Adipocyte (in vitro differentiated cells): Measurements from ENCODE around the gene IFT81.
"Not testable (repeated sequence)": the region's sequence is repeated elsewhere in the genome, so short reads cannot be mapped to it uniquely, and the experiment has no call there.

Experiments used
- DNase-seq: peaks from one replicate; pipeline ENCODE4 v3.0.0-alpha.2; 2015; ENCODE audit warnings: low read depth
- H3K27me3 ChIP-seq: replicated peaks from 2 replicates; pipeline ENCODE4 v1.7.0; 2013; ENCODE audit warnings: mild to moderate bottlenecking, low read length, moderate library complexity; ENCODE audit not compliant: control insufficient read depth, insufficient read depth
- H3K36me3 ChIP-seq: 2 replicates; pipeline ENCODE4 v1.7.0; 2013; ENCODE audit warnings: low read length, mild to moderate bottlenecking, moderate library complexity; ENCODE audit not compliant: control insufficient read depth, insufficient read depth, severe bottlenecking
- H3K4me1 ChIP-seq: 2 replicates; pipeline ENCODE4 v1.7.0; 2013; ENCODE audit warnings: mild to moderate bottlenecking, low read length, moderate library complexity; ENCODE audit not compliant: control insufficient read depth, insufficient read depth
- H3K4me3 ChIP-seq: 2 replicates; pipeline ENCODE4 v1.7.0; 2013; ENCODE audit warnings: mild to moderate bottlenecking, low read length, moderate library complexity
- H3K9ac ChIP-seq: 2 replicates; pipeline ENCODE4 v1.7.0; 2013; ENCODE audit warnings: mild to moderate bottlenecking, low read length, moderate library complexity
- H3K9me3 ChIP-seq: 2 replicates; pipeline ENCODE4 v1.7.0; 2013; ENCODE audit warnings: mild to moderate bottlenecking, low read length, moderate library complexity; ENCODE audit not compliant: control insufficient read depth

The IFT81 gene

GRCh38 chr12:110109837-110110535, 14.2 kb upstream of the IFT81 start:
- Histone ChIP-seq H3K27me3 (no peaks in the 10 kb centered on the region), H3K9ac (peak overlapping the region; percentile 83), H3K36me3 (no peaks in the 10 kb centered on the region), H3K9me3 (no peaks in the 10 kb centered on the region), H3K4me1 (peaks cover 36% of the 10 kb centered on the region), H3K4me3 (peak overlapping the region; percentile 61)
- DNase-seq, result no peak

GRCh38 chr12:110111476-110112334, 12.5 kb upstream of the IFT81 start:
- Histone ChIP-seq H3K4me3 (no peak overlapping the region), H3K4me1 (peaks cover 23% of the 10 kb centered on the region), H3K9me3 (no peaks in the 10 kb centered on the region), H3K9ac (no peak overlapping the region), H3K27me3 (no peaks in the 10 kb centered on the region), H3K36me3 (no peaks in the 10 kb centered on the region)
- no peak for DNase-seq

- Histone ChIP-seq H3K4me3 (no peak overlapping the region), H3K36me3 (no peaks in the 10 kb centered on the region), H3K4me1 (peaks cover 22% of the 10 kb centered on the region), H3K9ac (no peak overlapping the region), H3K9me3 (no peaks in the 10 kb centered on the region), H3K27me3 (no peaks in the 10 kb centered on the region)
- DNase-seq, result no peak
Observed at GRCh38 chr12:110112335-110112660, 11.9 kb upstream of the IFT81 start.

GRCh38 chr12:110114528-110114937, 9.6 kb upstream of the IFT81 start:
- Histone ChIP-seq H3K4me3 (no peak overlapping the region), H3K9me3 (no peaks in the 10 kb centered on the region), H3K27me3 (no peaks in the 10 kb centered on the region), H3K4me1 (peaks cover 4% of the 10 kb centered on the region), H3K36me3 (no peaks in the 10 kb centered on the region), H3K9ac (peak overlapping the region; percentile 24)
- no peak for DNase-seq

GRCh38 chr12:110115675-110116074, 8.5 kb upstream of the IFT81 start:
- Histone ChIP-seq H3K4me3 (no peak overlapping the region), H3K9me3 (no peaks in the 10 kb centered on the region), H3K36me3 (no peaks in the 10 kb centered on the region), H3K9ac (no peak overlapping the region), H3K4me1 (peaks cover 2% of the 10 kb centered on the region), H3K27me3 (no peaks in the 10 kb centered on the region)
- no peak for DNase-seq

- no peak for DNase-seq
Observed at GRCh38 chr12:110116623-110117022, 7.5 kb upstream of the IFT81 start.

GRCh38 chr12:110117210-110117609, 6.9 kb upstream of the IFT81 start:
- DNase-seq, H3K4me3 ChIP-seq, H3K4me1 ChIP-seq, H3K9me3 ChIP-seq, H3K27me3 ChIP-seq, H3K36me3 ChIP-seq, H3K9ac ChIP-seq: not testable (repeated sequence)

More at GRCh38 chr12:110116623-110117022, 7.5 kb upstream of the IFT81 start:
- H3K9ac ChIP-seq, result no peak overlapping the region
- no peaks in the 10 kb centered on the region for H3K9me3 ChIP-seq
- H3K4me3 ChIP-seq, result no peak overlapping the region
- no peaks in the 10 kb centered on the region for H3K27me3 ChIP-seq
- no peaks in the 10 kb centered on the region for H3K36me3 ChIP-seq
- peaks cover 4% of the 10 kb centered on the region for H3K4me1 ChIP-seq

- DNase-seq, result no peak
- H3K36me3 ChIP-seq, result no peaks in the 10 kb centered on the region
- H3K9ac ChIP-seq, result no peak overlapping the region
- H3K4me3 ChIP-seq, result no peak overlapping the region
- no peaks in the 10 kb centered on the region for H3K27me3 ChIP-seq
- H3K4me1 ChIP-seq, result peaks cover 4% of the 10 kb centered on the region
- H3K9me3 ChIP-seq, result no peaks in the 10 kb centered on the region
Observed at GRCh38 chr12:110117956-110118685, 6.0 kb upstream of the IFT81 start.

GRCh38 chr12:110122929-110123328, 1.2 kb upstream of the IFT81 start:
- no peak overlapping the region for H3K4me3 ChIP-seq
- DNase-seq, result no peak

GRCh38 chr12:110123919-110124268, 263 bp upstream of the IFT81 start:
- no peaks in the 10 kb centered on the region for H3K27me3 ChIP-seq
- H3K36me3 ChIP-seq, result peaks cover 11% of the 10 kb centered on the region
- no peak for DNase-seq
- no peak overlapping the region for H3K9ac ChIP-seq
- H3K4me1 ChIP-seq, result peaks cover 7% of the 10 kb centered on the region
- no peak overlapping the region for H3K4me3 ChIP-seq
- H3K9me3 ChIP-seq, result no peaks in the 10 kb centered on the region

More at GRCh38 chr12:110122929-110123328, 1.2 kb upstream of the IFT81 start:
- no peak overlapping the region for H3K9ac ChIP-seq
- peaks cover 7% of the 10 kb centered on the region for H3K4me1 ChIP-seq
- H3K9me3 ChIP-seq, result no peaks in the 10 kb centered on the region
- H3K27me3 ChIP-seq, result no peaks in the 10 kb centered on the region
- H3K36me3 ChIP-seq, result peaks cover 2% of the 10 kb centered on the region

- H3K36me3 ChIP-seq, result peaks cover 21% of the 10 kb centered on the region
- H3K4me1 ChIP-seq, result peaks cover 3% of the 10 kb centered on the region
- no peak for DNase-seq
- H3K4me3 ChIP-seq, result no peak overlapping the region
- H3K27me3 ChIP-seq, result no peaks in the 10 kb centered on the region
- H3K9me3 ChIP-seq, result no peaks in the 10 kb centered on the region
- no peak overlapping the region for H3K9ac ChIP-seq
Observed at GRCh38 chr12:110126557-110126956, 2.4 kb downstream of the IFT81 start.
